GM12878 (cell line): ENCODE measurements around the gene HAAO. TPM values are rescaled to one million over a fixed set of nuclear protein-coding genes. Genes with fewer than 3 reads are reported as not detected.

Source experiments
- ATAC-seq: fragments of 200-7000 bp; cut with Tn5 transposase; 3 replicates; pipeline ENCODE4 v1.9.1; 2020; ENCODE audit warnings: mild to moderate bottlenecking, moderate library complexity
- BruUV-seq: library from RNA; stranded (reverse); fragments of 400-500 nt; replicated peaks from 2 replicates; lab custom pipeline; 2021; lab: Mats Ljungman, UMichigan
- CTCF ChIA-PET: fragments of 300-600 bp; sonication (Branson Sonifier 250); formaldehyde crosslinking; extraction: SDS; loops from one replicate; lab custom pipeline; 2021; ENCODE audit warnings: inconsistent platforms; lab: Yijun Ruan, JAX
- POLR2A ChIA-PET: fragments of 350-600 bp; formaldehyde crosslinking; extraction: SDS; loops from one replicate; lab custom pipeline; 2021; ENCODE audit warnings: inconsistent platforms; lab: Charles Lee
- RAD21 ChIA-PET: fragments of 300-600 bp; sonication (Branson Sonifier 250); formaldehyde crosslinking; loops from one replicate; lab custom pipeline; 2023; ENCODE audit warnings: antibody characterized with exemption; ENCODE audit not compliant: unreplicated experiment; lab: Charles Lee
- SMC1A ChIA-PET: fragments of 300-600 bp; sonication (Branson Sonifier 250); formaldehyde crosslinking; loops from one replicate; lab custom pipeline; 2023; ENCODE audit not compliant: unreplicated experiment, uncharacterized antibody; lab: Charles Lee
- DNase-seq: peaks from one replicate; pipeline ENCODE4 v3.0.0-alpha.2; 2011; ENCODE audit warnings: low read depth, low spot score
- FAIRE-seq: peaks from 3 replicates; lab custom pipeline; 2011; peaks lifted over from hg19 to GRCh38; lab: Jason Lieb, UNC
- H2AFZ ChIP-seq: 2 replicates; pipeline ENCODE4 v1.6.0; 2011; ENCODE audit warnings: low read depth, low read length, control low read depth; ENCODE audit not compliant: control insufficient read depth
- H3K27ac ChIP-seq: 2 replicates; pipeline ENCODE4 v1.5.1; 2011; ENCODE audit warnings: control low read depth; ENCODE audit not compliant: control insufficient read depth, insufficient read depth
- H3K27me3 ChIP-seq, 2 experiments: replicated peaks in 1 of 2; 2 replicates each; pipeline versions ENCODE4 v1.6.0 to v1.6.1; 2011; ENCODE audit warnings: low read length in 1 of 2; ENCODE audit not compliant: control insufficient read depth in 2 of 2, insufficient read depth in 2 of 2
- H3K36me3 ChIP-seq, 2 experiments: 2 replicates each; pipeline ENCODE4 v1.5.1; 2011; ENCODE audit warnings: low read length in 1 of 2; ENCODE audit not compliant: control insufficient read depth in 2 of 2, insufficient read depth in 2 of 2
- H3K4me1 ChIP-seq: 2 replicates; pipeline ENCODE4 v1.6.1; 2011; ENCODE audit warnings: mild to moderate bottlenecking, low read length, moderate library complexity, mixed read lengths; ENCODE audit not compliant: control insufficient read depth, insufficient read depth
- H3K4me2 ChIP-seq: 2 replicates; pipeline ENCODE4 v1.6.0; 2011; ENCODE audit warnings: control low read depth; ENCODE audit not compliant: control insufficient read depth, insufficient read depth
- H3K4me3 ChIP-seq: fragments of 200-600 bp; sonication (generic); 2 replicates; pipeline ENCODE4 v1.5.1; 2016
- H3K79me2 ChIP-seq: 2 replicates; pipeline ENCODE4 v1.6.0; 2011; ENCODE audit warnings: low read length; ENCODE audit not compliant: control insufficient read depth, insufficient read depth
- H3K9ac ChIP-seq: 2 replicates; pipeline ENCODE4 v1.8.0; 2011; ENCODE audit warnings: low read length, control low read depth, mixed read lengths; ENCODE audit not compliant: control insufficient read depth, insufficient read depth
- H3K9me3 ChIP-seq: replicated peaks from 3 replicates; pipeline ENCODE4 v1.5.1; 2011; ENCODE audit warnings: mild to moderate bottlenecking, low read length; ENCODE audit not compliant: control insufficient read depth, insufficient read depth
- H4K20me1 ChIP-seq: 2 replicates; pipeline ENCODE4 v1.6.0; 2011; ENCODE audit not compliant: control insufficient read depth, insufficient read depth
- CREM ChIP-seq: IDR thresholded peaks from 2 replicates; pipeline ENCODE4 v1.6.1; 2014; ENCODE audit warnings: antibody characterized with exemption, low read depth
- GATAD2B ChIP-seq: fragments of 450-650 bp; conservative IDR thresholded peaks from 2 replicates; pipeline ENCODE4 v1.6.1; 2017; ENCODE audit warnings: low read depth, mild to moderate bottlenecking, moderate library complexity
- IRF4 ChIP-seq: IDR thresholded peaks from 2 replicates; pipeline ENCODE4 v1.6.1; 2011; ENCODE audit warnings: low read depth, low read length
- JUNB ChIP-seq: IDR thresholded peaks from 2 replicates; pipeline ENCODE4 v1.6.1; 2016; ENCODE audit warnings: antibody characterized with exemption, mild to moderate bottlenecking
- RCOR1 ChIP-seq: conservative IDR thresholded peaks from 2 replicates; pipeline ENCODE4 v1.6.1; 2012; ENCODE audit warnings: low read depth, low read length, improper control_type of control experiment
- SMARCA5 ChIP-seq: fragments of 450-650 bp; IDR thresholded peaks from 2 replicates; pipeline ENCODE4 v1.6.1; 2017; ENCODE audit warnings: mild to moderate bottlenecking
- SPI1 ChIP-seq: IDR thresholded peaks from 2 replicates; pipeline ENCODE4 v1.6.1; 2011; ENCODE audit warnings: low read depth, mild to moderate bottlenecking, low read length, moderate library complexity, borderline replicate concordance; ENCODE audit not compliant: insufficient read depth
- in situ Hi-C: fragments of 300-500 bp; cut with MboI; formaldehyde crosslinking; loops from 9 replicates; pipeline ENCODE4 v1.14.3; 2018; ENCODE audit warnings: mixed read lengths
- intact Hi-C: fragments of 100-400 bp; cut with micrococcal nuclease; formaldehyde crosslinking; loops from one replicate; pipeline ENCODE4 v1.14.2; 2022; ENCODE audit not compliant: unreplicated experiment
- polyA plus RNA-seq, 11 experiments: library from polyadenylated mRNA; depleted of rRNA in 4 of 11; unstranded in 6 of 11; stranded (reverse) in 5 of 11; fragments of >200 nt; fragmentation: Nextera tagmentation in 4 of 11; fragmentation: Illumina TruSeq in 1 of 11; extraction: Ambion mirVana in 4 of 11; extraction: Trizol in 1 of 11; gene quantifications; 1 replicate in 1 of 11; 2 replicates in 10 of 11; pipeline versions ENCODE4 v1.2.1 to v1.2.3, GENCODE V29; 2011 to 2016; ENCODE audit warnings: inconsistent platforms in 2 of 11, missing spikeins in 2 of 11, low read depth in 1 of 11
- total RNA-seq, 4 experiments: library from RNA; depleted of rRNA in 3 of 4; stranded (reverse); fragments of >200 nt in 3 of 4; fragmentation: Illumina TruSeq in 1 of 4; extraction: Trizol in 1 of 4; gene quantifications; 2 replicates each; pipeline versions ENCODE4 v1.2.1 to v1.2.3, GENCODE V29; 2013 to 2021
- TF ChIP-seq, protein P1 (sequence below): fragments of 450-650 bp; IDR thresholded peaks from 2 replicates; pipeline ENCODE4 v1.6.1; 2018; ENCODE audit warnings: mild to moderate bottlenecking, low read depth, moderate library complexity; ENCODE audit not compliant: partially characterized antibody
- TF ChIP-seq, protein P2 (sequence below): fragments of 450-650 bp; formaldehyde crosslinking; IDR thresholded peaks from 2 replicates; pipeline ENCODE4 v1.5.0; 2022; ENCODE audit warnings: mild to moderate bottlenecking, missing genetic modification characterization

Gene HAAO
- total and polyA plus RNA-seq, 10 of the 15 experiments (the other 5 are each of a cell fraction or from before 2014, with no cell fraction given), result 4.3 to 58.7 (median 26.8) TPM

DNA sequence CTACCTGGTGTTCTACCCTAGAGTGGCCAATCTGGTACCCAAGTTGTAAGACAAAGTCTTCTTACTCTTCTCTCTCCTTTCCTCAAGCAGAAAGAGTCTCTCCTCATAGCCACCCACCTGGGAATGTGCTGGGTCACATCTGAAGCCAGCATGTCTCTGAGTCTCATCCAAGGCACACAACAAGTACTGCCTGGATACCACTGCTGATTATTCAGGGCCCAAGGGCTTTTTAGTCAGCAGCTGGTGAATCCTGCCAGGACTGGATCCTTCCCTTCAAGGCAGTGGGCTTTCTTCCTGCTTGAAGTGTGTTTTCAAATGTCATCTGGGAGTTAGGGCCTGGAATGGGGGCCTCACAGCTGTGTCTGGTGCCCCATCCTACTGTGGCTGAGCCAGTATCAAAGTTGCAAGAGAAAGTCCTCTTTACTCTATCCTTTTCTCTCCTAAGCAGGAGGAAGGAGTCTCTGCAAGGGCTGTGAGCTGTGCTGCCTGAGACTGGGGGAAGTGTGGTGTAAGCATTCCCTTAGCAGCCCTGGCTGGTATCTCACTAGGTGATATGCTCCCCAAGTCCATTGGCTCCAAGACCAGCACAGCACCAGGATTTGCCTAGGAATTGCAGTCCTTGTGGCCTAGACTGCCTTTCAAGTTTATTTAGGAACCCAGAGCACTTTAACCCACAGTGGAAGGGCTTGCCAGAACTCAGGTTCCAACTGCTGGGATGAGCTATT lies 55.6 kb downstream of the HAAO start:
- ChIA-PET CTCF (no interaction called here), RAD21 (no interaction called here), POLR2A (no interaction called here), SMC1A (interaction anchor here (1.4 kb wide), 1 partner anchor 8 kb away, joined by 3 read pairs; no protein-coding TSS in a partner anchor)
- Histone ChIP-seq H4K20me1 (no peaks in the 10 kb centered on the region), H3K9ac (no peak overlapping the region), H3K4me1 (no peaks in the 10 kb centered on the region), H3K27ac (no peak overlapping the region), H3K4me2 (no peak overlapping the region), H3K4me3 (no peak overlapping the region), H3K27me3 (no peaks in the 10 kb centered on the region), H3K9me3 (peaks cover 1% of the 10 kb centered on the region; the same call in 2 of the 3 replicates), H2AFZ (no peak overlapping the region), H3K79me2 (no peaks in the 10 kb centered on the region), H3K36me3 (peaks cover 4 to 9% of the 10 kb centered on the region in 2 experiments; a peak in 3 of 4 replicates)
- DNase-seq (no peak), FAIRE-seq (no peak), ATAC-seq (no peak)
- TF ChIP-seq JUNB (no peak), SPI1 (no peak), SMARCA5 (no peak), GATAD2B (no peak), IRF4 (no peak), RCOR1 (no peak), CREM (no peak)
- TF ChIP-seq, protein P1, sequence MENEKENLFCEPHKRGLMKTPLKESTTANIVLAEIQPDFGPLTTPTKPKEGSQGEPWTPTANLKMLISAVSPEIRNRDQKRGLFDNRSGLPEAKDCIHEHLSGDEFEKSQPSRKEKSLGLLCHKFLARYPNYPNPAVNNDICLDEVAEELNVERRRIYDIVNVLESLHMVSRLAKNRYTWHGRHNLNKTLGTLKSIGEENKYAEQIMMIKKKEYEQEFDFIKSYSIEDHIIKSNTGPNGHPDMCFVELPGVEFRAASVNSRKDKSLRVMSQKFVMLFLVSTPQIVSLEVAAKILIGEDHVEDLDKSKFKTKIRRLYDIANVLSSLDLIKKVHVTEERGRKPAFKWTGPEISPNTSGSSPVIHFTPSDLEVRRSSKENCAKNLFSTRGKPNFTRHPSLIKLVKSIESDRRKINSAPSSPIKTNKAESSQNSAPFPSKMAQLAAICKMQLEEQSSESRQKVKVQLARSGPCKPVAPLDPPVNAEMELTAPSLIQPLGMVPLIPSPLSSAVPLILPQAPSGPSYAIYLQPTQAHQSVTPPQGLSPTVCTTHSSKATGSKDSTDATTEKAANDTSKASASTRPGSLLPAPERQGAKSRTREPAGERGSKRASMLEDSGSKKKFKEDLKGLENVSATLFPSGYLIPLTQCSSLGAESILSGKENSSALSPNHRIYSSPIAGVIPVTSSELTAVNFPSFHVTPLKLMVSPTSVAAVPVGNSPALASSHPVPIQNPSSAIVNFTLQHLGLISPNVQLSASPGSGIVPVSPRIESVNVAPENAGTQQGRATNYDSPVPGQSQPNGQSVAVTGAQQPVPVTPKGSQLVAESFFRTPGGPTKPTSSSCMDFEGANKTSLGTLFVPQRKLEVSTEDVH, result no peak
- TF ChIP-seq, protein P2, sequence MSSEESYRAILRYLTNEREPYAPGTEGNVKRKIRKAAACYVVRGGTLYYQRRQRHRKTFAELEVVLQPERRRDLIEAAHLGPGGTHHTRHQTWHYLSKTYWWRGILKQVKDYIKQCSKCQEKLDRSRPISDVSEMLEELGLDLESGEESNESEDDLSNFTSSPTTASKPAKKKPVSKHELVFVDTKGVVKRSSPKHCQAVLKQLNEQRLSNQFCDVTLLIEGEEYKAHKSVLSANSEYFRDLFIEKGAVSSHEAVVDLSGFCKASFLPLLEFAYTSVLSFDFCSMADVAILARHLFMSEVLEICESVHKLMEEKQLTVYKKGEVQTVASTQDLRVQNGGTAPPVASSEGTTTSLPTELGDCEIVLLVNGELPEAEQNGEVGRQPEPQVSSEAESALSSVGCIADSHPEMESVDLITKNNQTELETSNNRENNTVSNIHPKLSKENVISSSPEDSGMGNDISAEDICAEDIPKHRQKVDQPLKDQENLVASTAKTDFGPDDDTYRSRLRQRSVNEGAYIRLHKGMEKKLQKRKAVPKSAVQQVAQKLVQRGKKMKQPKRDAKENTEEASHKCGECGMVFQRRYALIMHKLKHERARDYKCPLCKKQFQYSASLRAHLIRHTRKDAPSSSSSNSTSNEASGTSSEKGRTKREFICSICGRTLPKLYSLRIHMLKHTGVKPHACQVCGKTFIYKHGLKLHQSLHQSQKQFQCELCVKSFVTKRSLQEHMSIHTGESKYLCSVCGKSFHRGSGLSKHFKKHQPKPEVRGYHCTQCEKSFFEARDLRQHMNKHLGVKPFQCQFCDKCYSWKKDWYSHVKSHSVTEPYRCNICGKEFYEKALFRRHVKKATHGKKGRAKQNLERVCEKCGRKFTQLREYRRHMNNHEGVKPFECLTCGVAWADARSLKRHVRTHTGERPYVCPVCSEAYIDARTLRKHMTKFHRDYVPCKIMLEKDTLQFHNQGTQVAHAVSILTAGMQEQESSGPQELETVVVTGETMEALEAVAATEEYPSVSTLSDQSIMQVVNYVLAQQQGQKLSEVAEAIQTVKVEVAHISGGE (CRISPR knock-in tag), result no peak
- intact Hi-C loops, result no loop called here
- in situ Hi-C loops, result no loop called here
- no TSS peak for BruUV-seq
